Measurements from ENCODE around the gene PACRG. TPM values are rescaled to one million over a fixed set of nuclear protein-coding genes. Genes with fewer than 3 reads are reported as not detected.

PACRG gene
- total and polyA plus RNA-seq, 2 of the 13 experiments (the other 11 are each of a cell fraction or from before 2014, with no cell fraction given): 0.13 TPM; not detected in 1

DNA sequence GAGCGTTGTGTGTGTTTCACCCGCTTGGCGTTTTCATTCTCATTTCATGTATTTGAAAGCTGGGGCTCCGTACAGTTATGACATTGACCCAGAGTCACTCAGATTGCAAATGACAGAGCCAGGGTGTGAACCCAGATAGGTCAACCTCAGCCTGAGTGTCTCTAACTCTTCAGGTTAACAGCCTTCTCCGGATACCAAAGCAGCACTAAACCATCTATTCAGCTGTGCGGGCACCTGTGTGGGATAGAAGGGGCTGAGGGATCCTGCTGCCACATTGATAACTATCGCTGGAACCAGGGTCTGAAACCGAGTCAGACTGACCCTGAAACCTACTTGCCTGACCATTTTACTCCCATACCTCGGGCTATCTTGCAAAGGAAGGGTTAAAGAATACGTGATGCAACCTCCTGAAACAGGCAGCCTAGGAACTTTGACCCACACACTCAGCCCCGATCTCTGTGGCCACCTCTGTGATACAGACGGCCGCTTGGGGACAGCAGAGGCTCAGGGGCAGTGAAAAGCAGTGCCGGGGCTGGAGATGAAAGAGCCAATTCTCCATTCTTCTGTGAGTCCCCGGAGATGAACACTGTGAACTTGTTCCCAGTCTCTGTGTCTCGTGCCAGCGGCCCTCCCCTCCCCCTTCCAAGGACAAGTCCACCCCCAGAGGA lies 453.2 kb downstream of the PACRG start (continued):
- TF ChIP-seq ZNF343 (CRISPR knock-in tag; IDR thresholded peaks at IDR 0.05) (no peak), ZNF816 (CRISPR knock-in tag; IDR thresholded peaks at IDR 0.05; ENCODE audit: borderline replicate concordance) (peak; percentile 40; the same call in 1 of the 2 replicates), FOXK1 (CRISPR knock-in tag; IDR thresholded peaks at IDR 0.05; ENCODE audit: borderline replicate concordance, low read depth) (peak; percentile 68; the same call in 1 of the 2 replicates), DNMT3B (CRISPR knock-in tag; conservative IDR thresholded peaks at IDR 0.05) (no peak), MTA1 (CRISPR knock-in tag; IDR thresholded peaks at IDR 0.05; ENCODE audit: borderline replicate concordance) (peak; percentile 79), KAT7 (CRISPR knock-in tag; IDR thresholded peaks at IDR 0.05; ENCODE audit: borderline replicate concordance) (peak; percentile 87), SALL2 (CRISPR knock-in tag; IDR thresholded peaks at IDR 0.05) (peak; percentile 91; the same call in 1 of the 2 replicates), HNRNPL (IDR thresholded peaks at IDR 0.05; ENCODE audit: low read depth, low read length) (no peak), ZNF512 (CRISPR knock-in tag; IDR thresholded peaks at IDR 0.05) (0 out of 2 replicates have a peak, but pooled peaks have one; percentile 35), ZFP36L2 (CRISPR knock-in tag; IDR thresholded peaks at IDR 0.05) (no peak), TRIM24 (CRISPR knock-in tag; IDR thresholded peaks at IDR 0.05) (peak; percentile 96), MEIS1 (CRISPR knock-in tag; IDR thresholded peaks at IDR 0.05; ENCODE audit: borderline replicate concordance) (no peak), ERF (CRISPR knock-in tag; IDR thresholded peaks at IDR 0.05) (peak; percentile 96; the same call in 1 of the 2 replicates), CBX2 (IDR thresholded peaks at IDR 0.05; ENCODE audit: low read depth, low read length) (no peak), CBX2 (CRISPR knock-in tag; IDR thresholded peaks at IDR 0.05; ENCODE audit: low read depth) (peak; percentile 70; the same call in 1 of the 2 replicates), ZNF720 (CRISPR knock-in tag; IDR thresholded peaks at IDR 0.05) (no peak)
- TF ChIP-seq, protein P1, sequence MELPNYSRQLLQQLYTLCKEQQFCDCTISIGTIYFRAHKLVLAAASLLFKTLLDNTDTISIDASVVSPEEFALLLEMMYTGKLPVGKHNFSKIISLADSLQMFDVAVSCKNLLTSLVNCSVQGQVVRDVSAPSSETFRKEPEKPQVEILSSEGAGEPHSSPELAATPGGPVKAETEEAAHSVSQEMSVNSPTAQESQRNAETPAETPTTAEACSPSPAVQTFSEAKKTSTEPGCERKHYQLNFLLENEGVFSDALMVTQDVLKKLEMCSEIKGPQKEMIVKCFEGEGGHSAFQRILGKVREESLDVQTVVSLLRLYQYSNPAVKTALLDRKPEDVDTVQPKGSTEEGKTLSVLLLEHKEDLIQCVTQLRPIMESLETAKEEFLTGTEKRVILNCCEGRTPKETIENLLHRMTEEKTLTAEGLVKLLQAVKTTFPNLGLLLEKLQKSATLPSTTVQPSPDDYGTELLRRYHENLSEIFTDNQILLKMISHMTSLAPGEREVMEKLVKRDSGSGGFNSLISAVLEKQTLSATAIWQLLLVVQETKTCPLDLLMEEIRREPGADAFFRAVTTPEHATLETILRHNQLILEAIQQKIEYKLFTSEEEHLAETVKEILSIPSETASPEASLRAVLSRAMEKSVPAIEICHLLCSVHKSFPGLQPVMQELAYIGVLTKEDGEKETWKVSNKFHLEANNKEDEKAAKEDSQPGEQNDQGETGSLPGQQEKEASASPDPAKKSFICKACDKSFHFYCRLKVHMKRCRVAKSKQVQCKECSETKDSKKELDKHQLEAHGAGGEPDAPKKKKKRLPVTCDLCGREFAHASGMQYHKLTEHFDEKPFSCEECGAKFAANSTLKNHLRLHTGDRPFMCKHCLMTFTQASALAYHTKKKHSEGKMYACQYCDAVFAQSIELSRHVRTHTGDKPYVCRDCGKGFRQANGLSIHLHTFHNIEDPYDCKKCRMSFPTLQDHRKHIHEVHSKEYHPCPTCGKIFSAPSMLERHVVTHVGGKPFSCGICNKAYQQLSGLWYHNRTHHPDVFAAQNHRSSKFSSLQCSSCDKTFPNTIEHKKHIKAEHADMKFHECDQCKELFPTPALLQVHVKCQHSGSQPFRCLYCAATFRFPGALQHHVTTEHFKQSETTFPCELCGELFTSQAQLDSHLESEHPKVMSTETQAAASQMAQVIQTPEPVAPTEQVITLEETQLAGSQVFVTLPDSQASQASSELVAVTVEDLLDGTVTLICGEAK (IDR thresholded peaks at IDR 0.05): no peak
- TF ChIP-seq, protein P1 (CRISPR knock-in tag; IDR thresholded peaks at IDR 0.05): no peak
- TF ChIP-seq, protein P2, sequence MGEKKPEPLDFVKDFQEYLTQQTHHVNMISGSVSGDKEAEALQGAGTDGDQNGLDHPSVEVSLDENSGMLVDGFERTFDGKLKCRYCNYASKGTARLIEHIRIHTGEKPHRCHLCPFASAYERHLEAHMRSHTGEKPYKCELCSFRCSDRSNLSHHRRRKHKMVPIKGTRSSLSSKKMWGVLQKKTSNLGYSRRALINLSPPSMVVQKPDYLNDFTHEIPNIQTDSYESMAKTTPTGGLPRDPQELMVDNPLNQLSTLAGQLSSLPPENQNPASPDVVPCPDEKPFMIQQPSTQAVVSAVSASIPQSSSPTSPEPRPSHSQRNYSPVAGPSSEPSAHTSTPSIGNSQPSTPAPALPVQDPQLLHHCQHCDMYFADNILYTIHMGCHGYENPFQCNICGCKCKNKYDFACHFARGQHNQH (CRISPR knock-in tag; IDR thresholded peaks at IDR 0.05): peak; percentile 95
